Neural cell (in vitro differentiated cells): ENCODE results near the gene OR5A2. TPM values are rescaled to one million over a fixed set of nuclear protein-coding genes. Genes with fewer than 3 reads are reported as not detected.

Experiments
- H2AFZ ChIP-seq: fragments of 200-600, 300-800 bp; sonication (generic), shearing (Covaris generic); 2 replicates; pipeline ENCODE4 v1.6.0; 2014; ENCODE audit warnings: low read depth, mild to moderate bottlenecking, antibody characterized with exemption, low read length, moderate library complexity
- H3F3A ChIP-seq: fragments of 200-600 bp; shearing (Covaris generic); 2 replicates; pipeline ENCODE4 v1.6.1; 2016; ENCODE audit warnings: mild to moderate bottlenecking, moderate library complexity, mixed read lengths, antibody characterized with exemption, low read length; ENCODE audit not compliant: insufficient read depth, poor library complexity, severe bottlenecking
- H3K27ac ChIP-seq: fragments of 200-600, 300-800 bp; sonication (generic), shearing (Covaris generic); 2 replicates; pipeline ENCODE4 v1.5.1; 2014; ENCODE audit warnings: mild to moderate bottlenecking, low read length, moderate library complexity
- H3K27me3 ChIP-seq: fragments of 300-800, 200-600 bp; sonication (generic), shearing (Covaris generic); 2 replicates; pipeline ENCODE4 v1.6.0; 2014; ENCODE audit warnings: mild to moderate bottlenecking, low read depth, low read length, moderate library complexity; ENCODE audit not compliant: insufficient read depth
- H3K36me3 ChIP-seq: fragments of 300-800, 200-600 bp; sonication (generic), shearing (Covaris generic); 2 replicates; pipeline ENCODE4 v1.5.1; 2014; ENCODE audit warnings: mild to moderate bottlenecking, antibody characterized with exemption, low read length, moderate library complexity; ENCODE audit not compliant: insufficient read depth
- H3K4me2 ChIP-seq: fragments of 300-800, 200-600 bp; sonication (generic), shearing (Covaris generic); 2 replicates; pipeline ENCODE4 v1.6.0; 2014; ENCODE audit warnings: mild to moderate bottlenecking, low read length
- H3K4me3 ChIP-seq: fragments of 300-800, 200-600 bp; sonication (generic), shearing (Covaris generic); 2 replicates; pipeline ENCODE4 v1.5.1; 2014; ENCODE audit warnings: mild to moderate bottlenecking, low read length, moderate library complexity
- H3K79me2 ChIP-seq: fragments of 200-600 bp; shearing (Covaris generic); replicated peaks from 2 replicates; pipeline ENCODE4 v1.6.0; 2014; ENCODE audit warnings: mild to moderate bottlenecking, low read length, moderate library complexity; ENCODE audit not compliant: insufficient read depth
- H3K9ac ChIP-seq: fragments of 300-800, 200-600 bp; sonication (generic), shearing (Covaris generic); 2 replicates; pipeline ENCODE4 v1.6.1; 2016; ENCODE audit warnings: mild to moderate bottlenecking, low read length, mixed read lengths
- H3K9me2 ChIP-seq: fragments of 200-600 bp; shearing (Covaris generic); 2 replicates; pipeline ENCODE4 v1.6.1; 2016; ENCODE audit warnings: mild to moderate bottlenecking, low read length, mixed read lengths; ENCODE audit not compliant: insufficient read depth
- H3K9me3 ChIP-seq: fragments of 200-600, 300-800 bp; sonication (generic), shearing (Covaris generic); 2 replicates; pipeline ENCODE4 v1.6.1; 2016; ENCODE audit warnings: mild to moderate bottlenecking, mixed run types, low read length, moderate library complexity, mixed read lengths
- H4K20me1 ChIP-seq: fragments of 200-600 bp; shearing (Covaris generic); 2 replicates; pipeline ENCODE4 v1.6.1; 2016; ENCODE audit warnings: mild to moderate bottlenecking, mixed run types; ENCODE audit not compliant: insufficient read depth
- EP300 ChIP-seq: fragments of 450-650 bp; conservative IDR thresholded peaks from 2 replicates; pipeline ENCODE4 v1.6.1; 2014; ENCODE audit warnings: antibody characterized with exemption, mild to moderate bottlenecking, moderate library complexity; ENCODE audit not compliant: poor library complexity, severe bottlenecking
- EZH2 ChIP-seq: fragments of 200-600, 300-800 bp; shearing (Covaris generic), sonication (generic); IDR thresholded peaks from 2 replicates; pipeline ENCODE4 v1.6.1; 2014; ENCODE audit warnings: antibody characterized with exemption, low read length, borderline replicate concordance, mild to moderate bottlenecking; ENCODE audit not compliant: insufficient read depth, poor library complexity, severe bottlenecking
- MXI1 ChIP-seq: fragments of 450-650 bp; conservative IDR thresholded peaks from 2 replicates; pipeline ENCODE4 v1.6.1; 2014; ENCODE audit warnings: antibody characterized with exemption, mild to moderate bottlenecking; ENCODE audit not compliant: poor library complexity, severe bottlenecking
- POLR2AphosphoS5 ChIP-seq: IDR thresholded peaks from 2 replicates; pipeline ENCODE4 v1.6.1; 2012
- RAD21 ChIP-seq: fragments of 450-650 bp; conservative IDR thresholded peaks from 2 replicates; pipeline ENCODE4 v1.6.1; 2014; ENCODE audit warnings: antibody characterized with exemption, mild to moderate bottlenecking, moderate library complexity
- SMC3 ChIP-seq: fragments of 450-650 bp; conservative IDR thresholded peaks from 2 replicates; pipeline ENCODE4 v1.6.1; 2014; ENCODE audit warnings: antibody characterized with exemption, mild to moderate bottlenecking, moderate library complexity; ENCODE audit not compliant: poor library complexity
- TAF1 ChIP-seq: IDR thresholded peaks from 2 replicates; pipeline ENCODE4 v1.6.1; 2012; ENCODE audit warnings: low read depth
- polyA plus RNA-seq: library from polyadenylated mRNA; depleted of rRNA; stranded (reverse); fragments of >200 nt; gene quantifications from 2 replicates; pipeline ENCODE4 v1.2.3, GENCODE V29; 2014
- TF ChIP-seq, protein P1 (sequence below): IDR thresholded peaks from 2 replicates; pipeline ENCODE4 v1.6.1; 2012; ENCODE audit warnings: borderline replicate concordance
- TF ChIP-seq, protein P2 (sequence below): fragments of 450-650 bp; IDR thresholded peaks from 2 replicates; pipeline ENCODE4 v1.5.1; 2014; ENCODE audit warnings: antibody characterized with exemption, mild to moderate bottlenecking, moderate library complexity; ENCODE audit not compliant: poor library complexity, severe bottlenecking

The OR5A2 gene
- polyA plus RNA-seq, 1 donor from 2014 or later = not detected

DNA sequence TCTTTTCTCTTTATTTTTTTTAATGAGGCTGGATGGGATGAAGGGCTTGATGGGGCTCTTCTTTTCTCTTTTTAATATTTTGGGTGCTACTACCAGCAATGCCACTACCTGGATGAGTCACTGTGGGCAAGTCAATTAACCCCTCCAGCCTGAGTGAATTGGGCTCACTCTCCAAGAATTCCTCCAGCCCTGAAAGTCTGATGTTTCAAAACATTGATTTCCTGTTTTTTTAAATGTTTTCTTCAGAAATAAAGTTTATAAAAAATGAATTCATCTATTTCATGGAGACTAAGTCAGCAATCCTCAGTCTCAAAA is 812 bp upstream of the OR5A2 start:
- no peaks in the 10 kb centered on the region for H3K79me2 ChIP-seq
- no peaks in the 10 kb centered on the region for H4K20me1 ChIP-seq
- no peaks in the 10 kb centered on the region for H3F3A ChIP-seq
- H3K4me3 ChIP-seq = no peak overlapping the region
- no peak for TF ChIP-seq RAD21
- no peak for TF ChIP-seq TAF1
- TF ChIP-seq, protein P1, sequence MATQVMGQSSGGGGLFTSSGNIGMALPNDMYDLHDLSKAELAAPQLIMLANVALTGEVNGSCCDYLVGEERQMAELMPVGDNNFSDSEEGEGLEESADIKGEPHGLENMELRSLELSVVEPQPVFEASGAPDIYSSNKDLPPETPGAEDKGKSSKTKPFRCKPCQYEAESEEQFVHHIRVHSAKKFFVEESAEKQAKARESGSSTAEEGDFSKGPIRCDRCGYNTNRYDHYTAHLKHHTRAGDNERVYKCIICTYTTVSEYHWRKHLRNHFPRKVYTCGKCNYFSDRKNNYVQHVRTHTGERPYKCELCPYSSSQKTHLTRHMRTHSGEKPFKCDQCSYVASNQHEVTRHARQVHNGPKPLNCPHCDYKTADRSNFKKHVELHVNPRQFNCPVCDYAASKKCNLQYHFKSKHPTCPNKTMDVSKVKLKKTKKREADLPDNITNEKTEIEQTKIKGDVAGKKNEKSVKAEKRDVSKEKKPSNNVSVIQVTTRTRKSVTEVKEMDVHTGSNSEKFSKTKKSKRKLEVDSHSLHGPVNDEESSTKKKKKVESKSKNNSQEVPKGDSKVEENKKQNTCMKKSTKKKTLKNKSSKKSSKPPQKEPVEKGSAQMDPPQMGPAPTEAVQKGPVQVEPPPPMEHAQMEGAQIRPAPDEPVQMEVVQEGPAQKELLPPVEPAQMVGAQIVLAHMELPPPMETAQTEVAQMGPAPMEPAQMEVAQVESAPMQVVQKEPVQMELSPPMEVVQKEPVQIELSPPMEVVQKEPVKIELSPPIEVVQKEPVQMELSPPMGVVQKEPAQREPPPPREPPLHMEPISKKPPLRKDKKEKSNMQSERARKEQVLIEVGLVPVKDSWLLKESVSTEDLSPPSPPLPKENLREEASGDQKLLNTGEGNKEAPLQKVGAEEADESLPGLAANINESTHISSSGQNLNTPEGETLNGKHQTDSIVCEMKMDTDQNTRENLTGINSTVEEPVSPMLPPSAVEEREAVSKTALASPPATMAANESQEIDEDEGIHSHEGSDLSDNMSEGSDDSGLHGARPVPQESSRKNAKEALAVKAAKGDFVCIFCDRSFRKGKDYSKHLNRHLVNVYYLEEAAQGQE = no peak
- no peak for TF ChIP-seq SMC3
- no peak for TF ChIP-seq POLR2AphosphoS5
- no peak for TF ChIP-seq EZH2
- no peak for TF ChIP-seq MXI1
- no peak for TF ChIP-seq EP300
- TF ChIP-seq, protein P2, sequence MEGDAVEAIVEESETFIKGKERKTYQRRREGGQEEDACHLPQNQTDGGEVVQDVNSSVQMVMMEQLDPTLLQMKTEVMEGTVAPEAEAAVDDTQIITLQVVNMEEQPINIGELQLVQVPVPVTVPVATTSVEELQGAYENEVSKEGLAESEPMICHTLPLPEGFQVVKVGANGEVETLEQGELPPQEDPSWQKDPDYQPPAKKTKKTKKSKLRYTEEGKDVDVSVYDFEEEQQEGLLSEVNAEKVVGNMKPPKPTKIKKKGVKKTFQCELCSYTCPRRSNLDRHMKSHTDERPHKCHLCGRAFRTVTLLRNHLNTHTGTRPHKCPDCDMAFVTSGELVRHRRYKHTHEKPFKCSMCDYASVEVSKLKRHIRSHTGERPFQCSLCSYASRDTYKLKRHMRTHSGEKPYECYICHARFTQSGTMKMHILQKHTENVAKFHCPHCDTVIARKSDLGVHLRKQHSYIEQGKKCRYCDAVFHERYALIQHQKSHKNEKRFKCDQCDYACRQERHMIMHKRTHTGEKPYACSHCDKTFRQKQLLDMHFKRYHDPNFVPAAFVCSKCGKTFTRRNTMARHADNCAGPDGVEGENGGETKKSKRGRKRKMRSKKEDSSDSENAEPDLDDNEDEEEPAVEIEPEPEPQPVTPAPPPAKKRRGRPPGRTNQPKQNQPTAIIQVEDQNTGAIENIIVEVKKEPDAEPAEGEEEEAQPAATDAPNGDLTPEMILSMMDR = no peak
- H2AFZ ChIP-seq = no peak overlapping the region
- H3K27me3 ChIP-seq = no peaks in the 10 kb centered on the region
- H3K27ac ChIP-seq = no peak overlapping the region
- H3K9me2 ChIP-seq = no peaks in the 10 kb centered on the region
- H3K4me2 ChIP-seq = no peak overlapping the region
- no peaks in the 10 kb centered on the region for H3K9me3 ChIP-seq
- no peaks in the 10 kb centered on the region for H3K36me3 ChIP-seq
- no peak overlapping the region for H3K9ac ChIP-seq

DNA sequence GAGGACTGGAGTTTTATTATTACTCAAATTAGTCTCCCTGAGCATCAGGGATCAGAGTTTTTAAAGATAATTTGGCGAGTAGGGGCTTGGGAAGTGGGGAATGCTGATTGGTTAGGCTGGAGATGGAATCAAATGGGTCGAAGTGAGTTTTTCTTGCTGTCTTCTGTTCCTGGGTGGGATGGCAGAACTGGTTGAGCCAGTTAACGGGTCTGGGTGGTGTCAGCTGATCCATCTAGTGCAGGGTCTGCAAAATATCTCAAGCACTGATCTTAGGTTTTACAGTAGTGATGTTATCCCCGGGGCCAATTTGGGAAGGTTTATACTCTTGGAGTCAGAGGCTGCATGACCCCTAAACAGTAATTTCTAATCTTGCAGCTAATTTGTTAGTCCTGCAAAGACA is 1.1 kb downstream of the OR5A2 start:
- Histone ChIP-seq H3F3A (no peaks in the 10 kb centered on the region), H3K79me2 (no peaks in the 10 kb centered on the region), H2AFZ (no peak overlapping the region), H4K20me1 (no peaks in the 10 kb centered on the region), H3K9me3 (no peaks in the 10 kb centered on the region), H3K9me2 (no peaks in the 10 kb centered on the region), H3K9ac (no peak overlapping the region), H3K4me2 (no peak overlapping the region), H3K27ac (no peak overlapping the region), H3K36me3 (no peaks in the 10 kb centered on the region), H3K27me3 (no peaks in the 10 kb centered on the region), H3K4me3 (no peak overlapping the region)
- TF ChIP-seq TAF1 (no peak), RAD21 (no peak), POLR2AphosphoS5 (no peak), SMC3 (no peak), EP300 (no peak)
- TF ChIP-seq, protein P2 = no peak
- TF ChIP-seq, protein P1 = no peak
